ENCODE data around the gene ATP2A2.
"Not testable (repeated sequence)": the region's sequence is repeated elsewhere in the genome, so short reads cannot be mapped to it uniquely, and the experiment has no call there.

The ATP2A2 gene

GRCh38 chr12:110333201-110333600 lies 52.2 kb downstream of the ATP2A2 start:
- H3K4me3 ChIP-seq (ENCODE audit: low read length) = no peak overlapping the region
- no peak for DNase-seq (ENCODE audit: low read depth, low spot score)

DNA sequence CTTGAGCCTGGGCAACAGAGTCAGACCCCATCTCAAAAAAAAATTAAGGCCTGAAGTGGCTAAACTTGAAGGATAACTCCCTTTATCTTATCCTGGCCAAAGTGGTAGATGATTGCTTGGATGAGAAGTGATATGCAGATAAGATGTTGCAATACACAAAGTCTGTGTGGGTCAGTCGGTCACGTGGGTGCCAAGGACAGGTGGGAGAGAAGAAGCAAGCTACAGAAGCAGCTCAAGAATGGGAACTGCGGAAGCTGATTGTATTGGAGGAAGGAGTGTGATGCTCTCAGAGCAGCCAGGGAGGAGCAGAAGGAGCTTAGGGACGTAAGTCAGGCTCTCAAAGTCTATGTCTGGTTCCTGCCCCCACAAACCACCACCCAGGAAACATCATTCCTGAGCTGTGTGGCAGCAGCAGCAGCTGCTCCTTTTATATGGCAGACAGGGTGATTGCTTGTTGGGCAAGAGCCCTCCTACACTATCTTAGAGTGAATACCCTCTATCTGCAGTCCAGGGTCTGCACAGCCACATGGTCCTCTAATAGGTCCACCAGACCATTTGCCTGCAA lies 54.5 kb downstream of the ATP2A2 start:
- no peak for DNase-seq (ENCODE audit: low read depth, low spot score)
- H3K4me3 ChIP-seq (ENCODE audit: low read length) = no peak overlapping the region

DNA sequence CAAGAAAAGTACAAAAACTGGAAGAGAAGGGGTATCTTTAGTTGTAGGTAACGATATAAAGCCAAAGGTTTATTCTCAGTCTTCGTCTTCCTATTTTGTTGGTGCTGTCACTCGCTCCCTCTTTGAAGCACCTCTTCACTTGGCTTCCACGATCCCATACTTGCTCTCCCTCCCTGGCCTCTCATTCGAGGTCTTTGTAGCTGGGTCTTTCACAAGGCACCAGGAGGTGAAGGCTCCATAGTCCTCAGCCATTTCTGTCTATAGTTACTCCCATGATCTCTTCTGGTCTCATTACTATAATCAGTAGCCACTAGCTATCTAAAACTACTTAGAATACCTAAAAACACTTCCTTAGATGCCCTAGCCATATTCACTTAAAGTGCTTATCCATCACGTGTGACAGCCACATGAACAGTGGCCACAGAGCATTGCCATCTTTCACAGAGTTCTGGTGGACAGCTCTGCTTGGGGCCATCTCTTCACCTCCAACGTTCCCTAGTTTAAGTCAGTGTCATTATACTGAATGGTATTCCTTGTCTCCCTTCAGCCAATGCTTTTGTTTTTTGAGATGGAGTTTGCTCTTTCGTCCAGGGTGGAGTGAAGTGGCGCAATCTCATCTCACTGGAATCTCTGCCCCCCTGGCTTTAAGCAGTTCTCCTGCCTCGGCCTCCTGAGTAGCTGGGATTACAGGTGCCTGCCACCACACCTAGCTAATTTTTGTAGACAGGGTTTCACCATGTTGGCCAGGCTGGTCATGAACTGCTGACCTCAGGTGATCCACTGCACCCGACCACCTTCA lies 57.1 kb downstream of the ATP2A2 start:
- DNase-seq (ENCODE audit: low read depth, low spot score) = no peak
- no peak overlapping the region for H3K4me3 ChIP-seq (ENCODE audit: low read length)

DNA sequence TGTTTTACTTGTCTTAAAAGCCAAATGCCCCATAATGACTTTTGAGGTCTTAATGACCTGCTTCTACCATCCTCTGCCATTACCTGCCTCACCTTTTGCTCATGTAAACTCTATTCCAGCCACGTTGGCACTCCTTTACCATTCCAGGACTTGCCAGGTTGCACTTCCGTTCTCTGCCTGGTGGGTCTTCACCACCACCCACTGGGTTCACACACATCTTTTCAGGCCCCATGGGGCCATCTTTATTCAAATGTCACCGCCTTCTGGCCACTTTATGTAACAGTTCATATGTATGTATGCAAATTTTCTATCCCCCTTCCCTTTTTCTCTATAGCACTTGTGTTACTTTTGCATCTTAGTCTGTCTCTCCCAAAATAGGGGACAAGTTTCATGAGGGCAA lies 57.7 kb downstream of the ATP2A2 start:
- DNase-seq (ENCODE audit: low read depth, low spot score) = no peak
- H3K4me3 ChIP-seq (ENCODE audit: low read length) = no peak overlapping the region

GRCh38 chr12:110339184-110339952 lies 58.3 kb downstream of the ATP2A2 start:
- no peak for DNase-seq (ENCODE audit: low read depth, low spot score)
- H3K4me3 ChIP-seq (ENCODE audit: low read length) = no peak overlapping the region

DNA sequence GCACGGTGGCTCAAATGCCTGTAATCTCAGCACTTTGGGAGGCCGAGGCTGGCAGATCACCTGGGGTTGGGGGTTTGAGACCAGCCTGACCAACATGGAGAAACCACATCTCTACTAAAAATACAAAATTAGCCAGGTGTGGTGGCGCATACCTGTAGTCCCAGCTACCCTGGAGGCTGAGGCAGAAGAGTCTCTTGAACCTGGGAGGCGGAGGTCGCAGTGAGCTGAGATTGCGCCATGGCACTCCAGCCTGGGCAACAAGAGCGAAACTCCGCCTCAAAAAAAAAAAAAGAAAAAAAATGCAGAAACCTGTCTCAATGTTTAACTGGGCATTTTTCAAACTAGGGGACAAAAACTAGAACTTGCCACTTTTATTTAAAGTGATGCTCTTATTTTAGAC lies 59.2 kb downstream of the ATP2A2 start:
- H3K4me3 ChIP-seq (ENCODE audit: low read length); DNase-seq (ENCODE audit: low read depth, low spot score): not testable (repeated sequence)

DNA sequence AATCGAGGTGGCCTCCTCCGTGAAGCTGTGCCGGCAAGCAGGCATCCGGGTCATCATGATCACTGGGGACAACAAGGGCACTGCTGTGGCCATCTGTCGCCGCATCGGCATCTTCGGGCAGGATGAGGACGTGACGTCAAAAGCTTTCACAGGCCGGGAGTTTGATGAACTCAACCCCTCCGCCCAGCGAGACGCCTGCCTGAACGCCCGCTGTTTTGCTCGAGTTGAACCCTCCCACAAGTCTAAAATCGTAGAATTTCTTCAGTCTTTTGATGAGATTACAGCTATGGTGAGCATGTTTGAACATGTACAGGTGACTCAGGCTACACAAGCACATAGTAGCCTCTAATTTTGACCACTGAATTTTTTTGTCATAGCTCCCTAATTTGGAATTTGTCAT lies 59.7 kb downstream of the ATP2A2 start:
- no peak overlapping the region for H3K4me3 ChIP-seq (ENCODE audit: low read length)
- DNase-seq (ENCODE audit: low read depth, low spot score) = no peak

- no peak for DNase-seq (ENCODE audit: low read depth, low spot score)
- H3K4me3 ChIP-seq (ENCODE audit: low read length) = no peak overlapping the region
Measured at GRCh38 chr12:110342157-110342556, 61.1 kb downstream of the ATP2A2 start.

GRCh38 chr12:110343114-110343513 lies 62.1 kb downstream of the ATP2A2 start:
- H3K4me3 ChIP-seq (ENCODE audit: low read length) = no peak overlapping the region
- no peak for DNase-seq (ENCODE audit: low read depth, low spot score)

GRCh38 chr12:110343736-110344555 lies 62.9 kb downstream of the ATP2A2 start:
- DNase-seq (ENCODE audit: low read depth, low spot score) = no peak
- H3K4me3 ChIP-seq (ENCODE audit: low read length) = no peak overlapping the region

DNA sequence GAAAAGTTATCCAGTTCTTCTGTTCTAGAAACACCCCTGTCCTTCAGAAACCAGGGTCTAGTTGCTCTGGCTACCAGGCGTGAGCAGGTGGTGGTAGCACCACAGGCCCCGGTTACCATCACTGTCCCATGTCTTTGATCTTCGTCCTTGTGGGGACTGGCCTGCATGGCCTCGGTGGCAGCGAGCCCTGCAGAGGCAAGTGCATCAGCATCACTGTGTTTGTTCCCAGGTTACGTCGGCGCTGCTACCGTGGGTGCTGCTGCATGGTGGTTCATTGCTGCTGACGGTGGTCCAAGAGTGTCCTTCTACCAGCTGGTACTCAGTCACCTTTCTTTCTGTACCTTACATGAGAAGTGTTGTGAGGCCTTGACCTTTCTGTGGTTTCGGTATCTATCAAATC lies 63.6 kb downstream of the ATP2A2 start:
- no peak overlapping the region for H3K4me3 ChIP-seq (ENCODE audit: low read length)
- no peak for DNase-seq (ENCODE audit: low read depth, low spot score)

DNA sequence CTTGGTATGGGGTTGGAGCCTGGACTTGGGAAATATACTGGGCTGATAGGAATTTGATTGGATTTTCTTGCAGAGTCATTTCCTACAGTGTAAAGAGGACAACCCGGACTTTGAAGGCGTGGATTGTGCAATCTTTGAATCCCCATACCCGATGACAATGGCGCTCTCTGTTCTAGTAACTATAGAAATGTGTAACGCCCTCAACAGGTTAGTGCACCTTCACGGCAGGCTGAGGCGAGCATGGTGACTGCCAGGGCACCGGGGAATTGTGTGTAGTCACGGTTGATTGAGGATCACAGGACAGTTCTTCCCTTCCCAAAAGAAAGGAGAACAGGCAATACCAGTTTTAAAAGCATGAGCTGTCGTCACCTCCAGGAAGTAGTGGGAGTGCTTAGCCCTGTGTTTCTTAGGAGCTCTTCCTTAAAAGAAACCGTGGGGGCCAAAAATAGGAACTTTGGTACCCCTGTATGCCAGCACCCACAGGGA lies 64.2 kb downstream of the ATP2A2 start:
- H3K4me3 ChIP-seq (ENCODE audit: low read length) = no peak overlapping the region
- DNase-seq (ENCODE audit: low read depth, low spot score) = no peak

GRCh38 chr12:110345963-110346362 lies 64.9 kb downstream of the ATP2A2 start:
- H3K4me3 ChIP-seq (ENCODE audit: low read length) = no peak overlapping the region
- DNase-seq (ENCODE audit: low read depth, low spot score) = no peak

- H3K4me3 ChIP-seq (ENCODE audit: low read length) = no peak overlapping the region
Measured at GRCh38 chr12:110347767-110348166, 66.7 kb downstream of the ATP2A2 start.

DNA sequence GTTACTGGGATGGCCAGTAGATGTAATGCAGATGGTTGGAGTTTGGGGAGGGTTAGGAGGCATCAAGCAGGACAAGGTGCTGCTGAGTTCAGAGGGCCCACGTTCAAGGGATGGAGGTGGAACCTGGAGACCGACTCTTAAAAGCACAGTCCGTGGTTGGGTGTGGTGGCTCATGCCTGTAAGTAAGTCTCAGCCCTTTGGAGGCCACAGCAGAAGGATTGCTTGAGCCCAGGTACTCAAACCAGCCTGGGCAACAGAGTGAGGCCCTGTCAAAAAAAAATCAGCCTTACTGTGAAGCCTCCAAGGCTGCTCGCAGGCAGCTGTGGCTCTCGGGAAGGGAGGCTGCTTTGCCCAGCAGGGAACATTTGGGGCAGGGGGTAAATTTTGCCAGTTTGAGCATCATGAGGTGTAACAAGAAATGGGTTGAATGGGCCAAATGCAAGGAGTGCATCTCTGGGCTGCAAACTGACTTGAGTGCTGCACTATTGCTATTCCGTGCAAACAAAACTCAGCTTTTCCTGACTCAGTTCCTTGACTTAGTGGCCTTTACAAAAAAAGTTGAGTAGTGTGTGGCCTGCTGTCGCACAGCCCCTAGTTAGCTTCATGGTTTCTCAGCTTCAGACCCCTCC lies 67.5 kb downstream of the ATP2A2 start:
- DNase-seq (ENCODE audit: low read depth, low spot score) = no peak
- H3K4me3 ChIP-seq (ENCODE audit: low read length) = no peak overlapping the region

More at GRCh38 chr12:110347767-110348166, 66.7 kb downstream of the ATP2A2 start:
- no peak for DNase-seq (ENCODE audit: low read depth, low spot score)

DNA sequence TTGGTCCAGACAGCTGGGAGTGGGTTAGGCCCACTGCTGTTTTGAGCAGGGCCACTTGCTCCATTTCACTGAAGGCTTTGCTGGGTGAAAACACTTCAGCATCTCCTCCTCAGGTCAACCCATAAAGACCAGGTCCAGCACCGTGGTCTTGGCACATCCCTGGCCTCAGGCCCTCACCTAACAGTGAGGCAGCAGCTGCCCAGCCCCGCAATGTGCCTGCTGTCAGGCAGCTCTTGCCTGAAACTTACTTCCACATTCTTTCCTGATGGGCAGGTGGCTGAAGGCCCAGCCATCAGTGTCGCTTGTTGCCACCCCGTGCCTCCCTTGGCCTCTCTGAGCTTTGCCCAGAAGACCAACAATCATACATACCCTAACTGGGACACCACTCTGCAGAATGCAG lies 68.0 kb downstream of the ATP2A2 start:
- no peak for DNase-seq (ENCODE audit: low read depth, low spot score)
- no peak overlapping the region for H3K4me3 ChIP-seq (ENCODE audit: low read length)

DNA sequence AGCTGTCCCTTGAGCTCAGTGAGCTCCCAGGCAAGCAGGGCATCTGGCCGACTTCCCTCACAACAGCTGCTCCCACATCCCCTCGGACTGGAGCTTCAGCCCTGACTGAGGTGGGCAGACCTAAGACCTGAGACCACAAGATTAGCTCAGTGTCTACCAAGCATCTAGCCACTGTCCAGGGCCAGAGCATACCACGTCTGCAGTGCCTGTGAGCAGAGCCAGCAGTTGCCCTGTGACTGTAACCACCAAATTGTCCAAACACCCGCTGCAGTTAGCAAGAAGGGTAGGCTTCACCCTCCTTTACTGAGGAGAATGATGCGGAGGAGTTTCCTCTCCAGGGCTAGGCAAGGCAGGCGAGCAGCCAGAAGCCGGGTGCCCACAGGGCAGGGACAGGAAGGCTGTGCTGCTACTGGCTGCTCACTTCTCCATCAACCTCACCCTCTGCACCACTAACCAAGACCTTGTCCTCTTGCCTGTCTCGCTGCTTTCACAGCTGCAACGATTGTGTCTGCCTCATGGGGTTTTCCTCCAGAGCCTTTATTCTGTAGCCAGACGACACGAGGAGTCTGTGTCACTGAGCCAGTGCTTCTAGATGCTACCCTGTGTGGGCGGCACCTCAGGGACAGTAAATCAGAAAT lies 68.6 kb downstream of the ATP2A2 start:
- DNase-seq (ENCODE audit: low read depth, low spot score) = no peak
- H3K4me3 ChIP-seq (ENCODE audit: low read length) = no peak overlapping the region

DNA sequence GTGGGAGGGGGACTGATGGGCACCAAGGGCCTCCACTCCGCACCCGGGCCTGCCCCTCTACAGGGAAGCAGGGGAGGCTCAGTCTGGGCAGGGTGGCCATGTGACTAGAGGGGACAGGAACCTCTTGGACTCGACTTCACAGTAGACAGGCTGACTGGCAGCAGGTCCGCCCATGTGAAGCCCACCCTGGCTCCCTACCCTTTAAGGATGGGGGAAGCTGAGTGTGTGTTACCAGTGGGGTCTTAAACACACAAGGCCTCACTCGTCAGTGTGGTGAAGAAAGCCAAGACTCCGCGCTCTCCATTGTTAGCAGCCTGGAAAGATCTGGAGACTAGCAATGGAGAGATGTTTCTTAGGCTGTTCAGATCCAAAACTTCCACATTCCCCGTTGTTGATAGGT lies 70.1 kb downstream of the ATP2A2 start:
- no peak for DNase-seq (ENCODE audit: low read depth, low spot score)

More for the DNA sequence above, 70.1 kb downstream of the ATP2A2 start:
- no peak overlapping the region for H3K4me3 ChIP-seq (ENCODE audit: low read length)
